Stomach (tissue), 9 donors: ENCODE measurements around the gene PTPRE. TPM values are rescaled to one million over a fixed set of nuclear protein-coding genes. Genes with fewer than 3 reads are reported as not detected.

Experiments used
- DNase-seq, 2 donors: peaks; one replicate each; pipeline versions ENCODE4 v3.0.0 to v3.0.0-alpha.2; 2013 to 2019
- H3K27ac ChIP-seq, 5 donors: fragments of 200-600 bp in 4 of 5; sonication (generic) in 4 of 5; one replicate each; pipeline ENCODE4 v1.5.1; 2013 to 2019; ENCODE audit warnings: mild to moderate bottlenecking in 1 of 5, moderate library complexity in 1 of 5
- H3K27me3 ChIP-seq, 3 donors: fragments of 200-600 bp; sonication (generic); one replicate each; pipeline ENCODE4 v1.5.1; 2017 to 2019; ENCODE audit warnings: mixed run types in 1 of 3
- H3K36me3 ChIP-seq, 4 donors: fragments of 200-600 bp; sonication (generic); 1 replicate in 3 of 4; 2 replicates in 1 of 4; pipeline ENCODE4 v1.5.1; 2016 to 2019
- H3K4me1 ChIP-seq, 4 donors: fragments of 200-600 bp; sonication (generic); one replicate each; pipeline ENCODE4 v1.5.1; 2016 to 2019
- H3K4me3 ChIP-seq, 4 donors: fragments of 200-600 bp; sonication (generic) in 3 of 4; one replicate each; pipeline ENCODE4 v1.5.1; 2016 to 2019; ENCODE audit warnings: mild to moderate bottlenecking in 1 of 4
- H3K9me3 ChIP-seq, 4 donors: fragments of 200-600 bp; sonication (generic); one replicate each; pipeline ENCODE4 v1.5.1; 2016 to 2019
- EP300 ChIP-seq: sonication (generic); formaldehyde crosslinking; IDR thresholded peaks from one replicate; pipeline ENCODE4 v1.6.1; 2017; ENCODE audit warnings: antibody characterized with exemption
- POLR2A ChIP-seq, 4 donors: fragments of 450-650 bp; IDR thresholded peaks; one replicate each; pipeline ENCODE4 v1.6.1; 2016; ENCODE audit warnings: antibody characterized with exemption in 4 of 4, control low read depth in 2 of 4, mild to moderate bottlenecking in 1 of 4, moderate library complexity in 1 of 4
- POLR2AphosphoS5 ChIP-seq, 3 donors: sonication (generic); formaldehyde crosslinking; IDR thresholded peaks; one replicate each; pipeline ENCODE4 v1.6.1; 2016; ENCODE audit warnings: antibody characterized with exemption in 3 of 3
- WGBS, 5 donors: extraction: QIAGEN DNeasy Blood & Tissue Kit in 3 of 5; methylation state at CpG; one replicate each; pipeline versions ENCODE4 v1.1.5 to v1.1.7; 2013 to 2018; 5-methylcytosine and 5-hydroxymethylcytosine counted together
- intact Hi-C: fragments of 100-400 bp; cut with DNase I; formaldehyde crosslinking; loops from one replicate; pipeline ENCODE4 v1.15.1; 2023; ENCODE audit warnings: low total_unique reads
- polyA plus RNA-seq, 3 donors: library from polyadenylated mRNA; stranded (reverse); fragments of 200-250 nt; gene quantifications; one replicate each; pipeline ENCODE4 v1.2.3, GENCODE V29; 2013
- total RNA-seq, 5 donors: library from RNA; depleted of rRNA; stranded (reverse); fragments of >200 nt; gene quantifications; one replicate each; pipeline versions ENCODE4 v1.1.0 to v1.2.3, GENCODE V29; 2014 to 2016
- TF ChIP-seq, protein P1 (sequence below), 7 experiments: fragments of 450-650 bp in 4 of 7; fragments of 200-600 bp in 3 of 7; sonication (generic) in 3 of 7; IDR thresholded peaks; one replicate each; pipeline ENCODE4 v1.5.1; 2016 to 2019; ENCODE audit warnings: antibody characterized with exemption in 7 of 7, control low read depth in 2 of 7, mild to moderate bottlenecking in 1 of 7
- donor health status: healthy with polysubstance abuse.
- donor health status: Bipolar disorder and iron deficiency.
- donor health status: healthy.

The PTPRE gene
- total and polyA plus RNA-seq, 8 donors, result 4.0 to 26.4 (median 8.9) TPM

DNA sequence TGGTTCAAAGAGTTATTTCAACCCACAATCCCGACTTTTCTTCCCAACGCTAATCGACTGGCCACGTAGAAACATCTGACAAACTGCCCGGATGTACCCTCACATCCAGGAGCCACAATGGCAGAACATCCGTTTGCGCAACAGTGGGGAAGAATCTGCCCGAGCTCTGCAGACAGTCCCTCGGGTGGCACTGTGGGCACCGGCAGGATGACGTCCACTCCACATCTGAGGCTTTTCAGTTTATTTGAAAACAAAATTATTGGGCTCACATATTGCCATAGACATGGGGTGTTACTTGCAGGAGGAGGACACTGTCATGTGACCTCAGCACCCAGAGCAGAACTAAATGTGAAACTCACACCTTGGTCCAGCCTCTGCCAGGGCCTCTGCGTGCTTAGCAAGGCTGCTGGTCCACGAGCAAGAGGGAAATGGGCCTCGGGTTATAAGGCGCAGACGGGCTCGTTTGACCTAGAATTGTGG, 135.3 kb downstream of the PTPRE start:
- DNase-seq, result no peak
- Histone ChIP-seq H3K27ac (no peak overlapping the region), H3K27me3 (no peaks in the 10 kb centered on the region), H3K4me1 (peaks cover 4 to 20% (median 8%) of the 10 kb centered on the region in 4 donors), H3K4me3 (no peak overlapping the region), H3K36me3 (no peaks in the 10 kb centered on the region), H3K9me3 (no peaks in the 10 kb centered on the region)
- TF ChIP-seq EP300 (no peak), POLR2AphosphoS5 (IDR thresholded peaks at IDR 0.05) (no peak), POLR2A (IDR thresholded peaks at IDR 0.05) (no peak)
- TF ChIP-seq, protein P1, sequence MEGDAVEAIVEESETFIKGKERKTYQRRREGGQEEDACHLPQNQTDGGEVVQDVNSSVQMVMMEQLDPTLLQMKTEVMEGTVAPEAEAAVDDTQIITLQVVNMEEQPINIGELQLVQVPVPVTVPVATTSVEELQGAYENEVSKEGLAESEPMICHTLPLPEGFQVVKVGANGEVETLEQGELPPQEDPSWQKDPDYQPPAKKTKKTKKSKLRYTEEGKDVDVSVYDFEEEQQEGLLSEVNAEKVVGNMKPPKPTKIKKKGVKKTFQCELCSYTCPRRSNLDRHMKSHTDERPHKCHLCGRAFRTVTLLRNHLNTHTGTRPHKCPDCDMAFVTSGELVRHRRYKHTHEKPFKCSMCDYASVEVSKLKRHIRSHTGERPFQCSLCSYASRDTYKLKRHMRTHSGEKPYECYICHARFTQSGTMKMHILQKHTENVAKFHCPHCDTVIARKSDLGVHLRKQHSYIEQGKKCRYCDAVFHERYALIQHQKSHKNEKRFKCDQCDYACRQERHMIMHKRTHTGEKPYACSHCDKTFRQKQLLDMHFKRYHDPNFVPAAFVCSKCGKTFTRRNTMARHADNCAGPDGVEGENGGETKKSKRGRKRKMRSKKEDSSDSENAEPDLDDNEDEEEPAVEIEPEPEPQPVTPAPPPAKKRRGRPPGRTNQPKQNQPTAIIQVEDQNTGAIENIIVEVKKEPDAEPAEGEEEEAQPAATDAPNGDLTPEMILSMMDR (IDR thresholded peaks at IDR 0.05), result no peak
- intact Hi-C loops, result no loop called here
- 86 to 93% (median 89%) methylated on average over 17 of the region's 17 CpGs for WGBS, 5 donors

DNA sequence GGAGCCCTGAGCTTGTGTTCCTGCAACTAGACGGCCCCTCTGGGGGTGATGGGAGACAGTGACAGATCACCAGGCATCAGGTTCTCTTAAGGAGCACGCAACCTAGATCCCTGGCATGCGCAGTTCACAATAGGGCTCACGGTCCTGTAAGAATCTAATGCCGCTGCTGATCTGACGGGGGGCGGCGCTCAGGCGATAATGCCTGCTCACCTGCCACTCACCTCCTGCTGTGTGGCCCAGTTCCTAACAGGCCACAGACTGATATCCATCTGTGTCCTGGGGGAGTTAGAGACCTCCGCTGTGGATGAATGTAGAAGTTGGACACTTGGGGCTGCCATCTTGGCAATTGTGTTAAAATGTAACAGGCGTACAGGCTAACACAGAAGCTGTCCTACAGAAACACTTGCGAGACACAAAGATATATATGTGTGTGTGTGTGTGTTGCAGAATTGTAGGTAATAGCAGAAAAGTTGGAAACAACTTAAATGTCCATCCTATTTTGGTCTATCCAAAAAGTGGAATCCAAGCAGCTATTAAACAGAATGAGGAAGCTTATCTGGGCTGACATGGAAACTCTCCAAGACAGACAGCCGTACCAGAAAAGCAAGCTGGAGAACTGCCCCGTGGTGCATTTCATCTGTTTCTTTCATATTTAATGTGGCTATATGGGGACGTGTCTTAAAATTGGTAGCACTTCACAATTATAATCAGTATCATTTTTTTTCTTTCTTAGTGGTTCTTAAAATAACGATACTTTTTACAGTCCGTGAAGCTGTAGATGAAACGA, 136.5 kb downstream of the PTPRE start:
- Histone ChIP-seq H3K27me3 (no peaks in the 10 kb centered on the region), H3K27ac (no peak overlapping the region), H3K9me3 (no peaks in the 10 kb centered on the region), H3K4me3 (no peak overlapping the region), H3K36me3 (no peaks in the 10 kb centered on the region), H3K4me1 (peaks cover 5 to 33% (median 21%) of the 10 kb centered on the region in 4 donors)
- TF ChIP-seq, protein P1 (IDR thresholded peaks at IDR 0.05), result no peak
- TF ChIP-seq EP300 (no peak), POLR2A (IDR thresholded peaks at IDR 0.05) (no peak), POLR2AphosphoS5 (IDR thresholded peaks at IDR 0.05) (no peak)
- no peak for DNase-seq
- intact Hi-C loops, result no loop called here
- 73 to 80% (median 78%) methylated on average over 18 of the region's 18 CpGs for WGBS, 5 donors

DNA sequence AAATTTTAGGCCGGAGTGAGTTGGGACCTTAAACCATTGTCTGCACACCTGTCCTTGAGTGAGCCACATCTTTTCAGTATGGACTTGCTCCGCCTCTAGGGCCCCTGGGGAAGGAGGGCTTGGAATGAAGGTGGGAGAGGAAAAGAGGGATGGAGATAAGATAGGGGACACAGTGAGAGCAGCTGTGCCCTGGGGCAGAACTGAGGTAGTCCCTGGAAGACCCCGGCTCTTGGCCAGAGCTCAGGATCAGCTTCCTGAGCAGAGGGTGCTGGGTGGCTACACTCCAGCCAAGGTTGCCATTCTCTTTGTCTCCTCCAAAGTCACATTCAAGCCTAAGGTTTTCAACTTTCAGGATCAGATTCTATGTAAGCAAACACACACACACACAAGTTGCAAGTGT, 137.3 kb downstream of the PTPRE start:
- Histone ChIP-seq H3K9me3 (no peaks in the 10 kb centered on the region), H3K27ac (no peak overlapping the region), H3K4me3 (no peak overlapping the region), H3K4me1 (peaks cover 5 to 40% (median 24%) of the 10 kb centered on the region in 4 donors), H3K36me3 (peaks cover 0 to 2% (median under 1%) of the 10 kb centered on the region in 4 donors), H3K27me3 (no peaks in the 10 kb centered on the region)
- no peak for TF ChIP-seq POLR2A (IDR thresholded peaks at IDR 0.05)
- TF ChIP-seq EP300, result no peak
- TF ChIP-seq, protein P1 (IDR thresholded peaks at IDR 0.05), result no peak
- TF ChIP-seq POLR2AphosphoS5 (IDR thresholded peaks at IDR 0.05), result no peak
- DNase-seq, result no peak
- intact Hi-C loops, result no loop called here
- WGBS, 5 donors, result 85 to 95% (median 91%) methylated on average over 3 of the region's 3 CpGs

DNA sequence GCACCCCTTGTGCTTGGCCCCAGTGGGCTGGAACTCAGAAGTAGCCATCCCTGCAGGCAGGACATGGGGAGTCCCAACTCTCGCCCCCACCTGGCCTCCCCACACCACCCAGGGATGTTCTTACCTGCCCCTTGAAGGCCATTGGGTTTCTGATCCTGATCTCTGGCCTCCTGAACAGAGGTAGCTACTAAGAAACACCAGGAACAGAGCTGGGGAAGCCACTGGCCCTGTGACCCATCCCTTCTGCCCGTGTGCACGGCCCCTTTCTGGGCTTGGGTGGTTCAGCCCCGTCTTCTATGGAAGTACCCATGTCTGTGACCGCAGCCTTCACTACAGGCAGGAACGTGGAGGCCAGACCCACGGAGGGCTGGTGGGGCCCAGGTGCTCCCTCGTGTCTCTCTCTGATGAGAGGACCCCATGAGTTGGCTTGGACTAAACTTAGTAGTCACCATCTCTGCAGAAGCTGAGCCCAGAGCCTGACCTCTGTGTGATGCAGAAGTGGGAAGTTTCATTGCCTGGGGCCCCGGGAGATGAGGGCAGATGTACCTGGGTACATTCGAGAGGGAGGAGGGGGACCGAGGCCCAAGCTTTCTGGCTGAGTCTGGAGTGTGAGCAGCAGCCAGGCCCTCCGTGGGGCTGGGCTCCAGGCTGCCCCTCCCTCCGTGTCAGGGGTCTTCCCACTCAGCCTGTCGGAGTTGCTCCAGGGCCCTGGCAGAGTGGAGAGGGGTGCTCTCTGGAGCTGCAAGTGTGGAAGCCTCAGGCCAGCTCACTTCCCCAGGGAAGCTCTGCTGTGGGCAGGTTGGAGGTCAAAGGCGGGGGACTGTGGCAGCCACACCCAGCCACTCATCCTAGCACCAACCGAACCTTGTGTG, 138.3 kb downstream of the PTPRE start:
- intact Hi-C loops, result no loop called here

More for the DNA sequence above, 138.3 kb downstream of the PTPRE start:
- no peak overlapping the region for H3K4me3 ChIP-seq
- no peak overlapping the region for H3K27ac ChIP-seq
- no peaks in the 10 kb centered on the region for H3K9me3 ChIP-seq
- no peaks in the 10 kb centered on the region for H3K27me3 ChIP-seq
- DNase-seq, result no peak
- 85 to 93% (median 92%) methylated on average over 7 to 16 of the region's 16 CpGs for WGBS, 5 donors
- H3K4me1 ChIP-seq, result peaks cover 5 to 41% (median 24%) of the 10 kb centered on the region in 4 donors
- H3K36me3 ChIP-seq, result peaks cover 0 to 10% (median 7%) of the 10 kb centered on the region in 4 donors
- TF ChIP-seq, protein P1 (IDR thresholded peaks at IDR 0.05), result no peak
- TF ChIP-seq EP300 (no peak), POLR2A (IDR thresholded peaks at IDR 0.05) (no peak)
